OCI-LY3 (cell line): ENCODE results near the gene GSE1.

Source experiments
- H2AFZ ChIP-seq: fragments of 200-600, 300-600 bp; shearing (Covaris generic); 2 replicates; pipeline ENCODE4 v1.6.0; 2014; ENCODE audit warnings: antibody characterized with exemption, low read depth, low read length
- H3K27ac ChIP-seq: fragments of 200-600, 300-600 bp; sonication (generic); 2 replicates; pipeline ENCODE4 v1.5.1; 2014; ENCODE audit warnings: mild to moderate bottlenecking, low read length, moderate library complexity, mixed read lengths
- H3K27me3 ChIP-seq: fragments of 200-600, 300-600 bp; sonication (generic); 2 replicates; pipeline ENCODE4 v1.6.1; 2014; ENCODE audit warnings: low read depth, low read length, mixed read lengths
- H3K36me3 ChIP-seq: fragments of 200-600, 300-600 bp; sonication (generic); replicated peaks from 2 replicates; pipeline ENCODE3; 2014; ENCODE audit warnings: low read depth, low read length, mixed read lengths
- H3K4me1 ChIP-seq: fragments of 300-600, 200-600 bp; sonication (generic); 2 replicates; pipeline ENCODE4 v1.6.1; 2014; ENCODE audit warnings: low read length, mixed read lengths
- H3K4me2 ChIP-seq: fragments of 200-600, 300-600 bp; sonication (generic); 2 replicates; pipeline ENCODE4 v1.6.1; 2014; ENCODE audit warnings: low read length, mixed read lengths
- H3K4me3 ChIP-seq: fragments of 300-600, 200-600 bp; sonication (generic); 2 replicates; pipeline ENCODE4 v1.5.1; 2014; ENCODE audit warnings: antibody characterized with exemption, mild to moderate bottlenecking, low read length, moderate library complexity
- H3K79me2 ChIP-seq: fragments of 300-600, 200-600 bp; shearing (Covaris generic); 2 replicates; pipeline ENCODE4 v1.6.1; 2014; ENCODE audit warnings: mild to moderate bottlenecking, low read length, mixed read lengths
- H3K9ac ChIP-seq: fragments of 300-600, 200-600 bp; shearing (Covaris generic); 2 replicates; pipeline ENCODE4 v1.6.0; 2014; ENCODE audit warnings: mild to moderate bottlenecking, low read length, moderate library complexity
- H3K9me3 ChIP-seq: fragments of 200-600, 300-600 bp; shearing (Covaris generic); 2 replicates; pipeline ENCODE4 v1.6.1; 2014; ENCODE audit warnings: low read length, mixed read lengths; ENCODE audit not compliant: insufficient read depth
- H4K20me1 ChIP-seq: fragments of 200-600, 300-600 bp; sonication (generic); 2 replicates; pipeline ENCODE4 v1.6.1; 2016; ENCODE audit warnings: low read length, mixed read lengths; ENCODE audit not compliant: insufficient read depth
- CTCF ChIP-seq: fragments of 200-600, 300-600 bp; sonication (generic); IDR thresholded peaks from 2 replicates; pipeline ENCODE4 v1.5.1; 2014; ENCODE audit warnings: antibody characterized with exemption, low read length, low read depth
- EZH2phosphoT487 ChIP-seq: fragments of 200-600 bp; shearing (Covaris generic); IDR thresholded peaks from 2 replicates; pipeline ENCODE4 v1.6.1; 2018; ENCODE audit warnings: antibody characterized with exemption, mixed run types, low read depth

Gene GSE1

GRCh38 chr16:85709766-85710585 lies 96.9 kb downstream of the GSE1 start:
- H3K27ac ChIP-seq: no peak overlapping the region
- no peak overlapping the region for H3K4me3 ChIP-seq
- H3K9ac ChIP-seq: no peak overlapping the region
- H3K4me2 ChIP-seq: no peak overlapping the region
- no peak for TF ChIP-seq EZH2phosphoT487
- no peak for TF ChIP-seq CTCF
- H3K4me1 ChIP-seq: no peaks in the 10 kb centered on the region
- H3K36me3 ChIP-seq: no peaks in the 10 kb centered on the region
- H3K27me3 ChIP-seq: peaks cover 9% of the 10 kb centered on the region; the same call in 1 of the 2 replicates
- H2AFZ ChIP-seq: no peak overlapping the region
- H3K79me2 ChIP-seq: no peaks in the 10 kb centered on the region
- H3K9me3 ChIP-seq: no peaks in the 10 kb centered on the region
- H4K20me1 ChIP-seq: no peaks in the 10 kb centered on the region

- H4K20me1 ChIP-seq: no peaks in the 10 kb centered on the region
- H3K4me2 ChIP-seq: no peak overlapping the region
- no peaks in the 10 kb centered on the region for H3K36me3 ChIP-seq
- H3K4me1 ChIP-seq: no peaks in the 10 kb centered on the region
- H3K9me3 ChIP-seq: no peaks in the 10 kb centered on the region
- H3K27me3 ChIP-seq: peaks cover 15% of the 10 kb centered on the region; the same call in 1 of the 2 replicates
- TF ChIP-seq CTCF (no peak), EZH2phosphoT487 (no peak)
- H3K4me3 ChIP-seq: no peak overlapping the region
- no peak overlapping the region for H3K9ac ChIP-seq
- H3K27ac ChIP-seq: no peak overlapping the region
- H2AFZ ChIP-seq: no peak overlapping the region
- H3K79me2 ChIP-seq: no peaks in the 10 kb centered on the region
Observed at GRCh38 chr16:85710732-85711131, 97.6 kb downstream of the GSE1 start.

- Histone ChIP-seq H3K4me3 (no peak overlapping the region), H4K20me1 (no peaks in the 10 kb centered on the region), H3K27me3 (peaks cover 28% of the 10 kb centered on the region), H3K4me1 (no peaks in the 10 kb centered on the region), H3K27ac (no peak overlapping the region), H3K36me3 (no peaks in the 10 kb centered on the region), H2AFZ (no peak overlapping the region), H3K9me3 (no peaks in the 10 kb centered on the region), H3K79me2 (no peaks in the 10 kb centered on the region), H3K9ac (no peak overlapping the region), H3K4me2 (no peak overlapping the region)
- TF ChIP-seq EZH2phosphoT487: no peak
- TF ChIP-seq CTCF: no peak
Observed at GRCh38 chr16:85711982-85712587, 99.0 kb downstream of the GSE1 start.

- H2AFZ ChIP-seq: no peak overlapping the region
- no peak overlapping the region for H3K4me2 ChIP-seq
- TF ChIP-seq EZH2phosphoT487: no peak
- no peaks in the 10 kb centered on the region for H3K36me3 ChIP-seq
- H3K9me3 ChIP-seq: no peaks in the 10 kb centered on the region
- no peaks in the 10 kb centered on the region for H3K79me2 ChIP-seq
- no peaks in the 10 kb centered on the region for H3K4me1 ChIP-seq
- peaks cover 30% of the 10 kb centered on the region for H3K27me3 ChIP-seq
- H3K27ac ChIP-seq: no peak overlapping the region
- H3K9ac ChIP-seq: no peak overlapping the region
- H4K20me1 ChIP-seq: no peaks in the 10 kb centered on the region
- H3K4me3 ChIP-seq: no peak overlapping the region
Observed at GRCh38 chr16:85712801-85713200, 99.7 kb downstream of the GSE1 start.
